GM15510 (cell line): ENCODE results near the gene TXNDC17.

Experiments used
- POLR2A ChIP-seq: IDR thresholded peaks from 3 replicates; pipeline ENCODE4 v1.6.1; 2011; ENCODE audit warnings: borderline replicate concordance; ENCODE audit not compliant: insufficient read length; ENCODE audit errors: extremely low read depth

Gene TXNDC17

GRCh38 chr17:6651919-6652452, 11.1 kb downstream of the TXNDC17 start:
- no peak for TF ChIP-seq POLR2A

- no peak for TF ChIP-seq POLR2A
Measured at GRCh38 chr17:6654841-6655731, 14.2 kb downstream of the TXNDC17 start.

GRCh38 chr17:6657633-6658287, 16.9 kb downstream of the TXNDC17 start:
- TF ChIP-seq POLR2A, result no peak

GRCh38 chr17:6660101-6660500, 19.2 kb downstream of the TXNDC17 start:
- no peak for TF ChIP-seq POLR2A

GRCh38 chr17:6660805-6661463, 20.1 kb downstream of the TXNDC17 start:
- no peak for TF ChIP-seq POLR2A

- TF ChIP-seq POLR2A, result no peak
Measured at GRCh38 chr17:6661464-6661848, 20.6 kb downstream of the TXNDC17 start.

- TF ChIP-seq POLR2A, result no peak
Measured at GRCh38 chr17:6666077-6666521, 25.2 kb downstream of the TXNDC17 start.

- TF ChIP-seq POLR2A, result no peak
Measured at GRCh38 chr17:6666557-6666956, 25.7 kb downstream of the TXNDC17 start.

GRCh38 chr17:6667516-6667915, 26.7 kb downstream of the TXNDC17 start:
- no peak for TF ChIP-seq POLR2A

- TF ChIP-seq POLR2A, result no peak
Measured at GRCh38 chr17:6668219-6668618, 27.4 kb downstream of the TXNDC17 start.

GRCh38 chr17:6668727-6669425, 28.0 kb downstream of the TXNDC17 start:
- no peak for TF ChIP-seq POLR2A

- TF ChIP-seq POLR2A, result no peak
Measured at GRCh38 chr17:6669479-6670212, 28.8 kb downstream of the TXNDC17 start.

- no peak for TF ChIP-seq POLR2A
Measured at GRCh38 chr17:6670571-6670970, 29.7 kb downstream of the TXNDC17 start.

GRCh38 chr17:6670999-6671398, 30.1 kb downstream of the TXNDC17 start:
- TF ChIP-seq POLR2A, result no peak

- no peak for TF ChIP-seq POLR2A
Measured at GRCh38 chr17:6671431-6671830, 30.6 kb downstream of the TXNDC17 start.

GRCh38 chr17:6674586-6674985, 33.7 kb downstream of the TXNDC17 start:
- no peak for TF ChIP-seq POLR2A
